ENCODE results near the gene FOXL2NB.

Gene FOXL2NB

DNA sequence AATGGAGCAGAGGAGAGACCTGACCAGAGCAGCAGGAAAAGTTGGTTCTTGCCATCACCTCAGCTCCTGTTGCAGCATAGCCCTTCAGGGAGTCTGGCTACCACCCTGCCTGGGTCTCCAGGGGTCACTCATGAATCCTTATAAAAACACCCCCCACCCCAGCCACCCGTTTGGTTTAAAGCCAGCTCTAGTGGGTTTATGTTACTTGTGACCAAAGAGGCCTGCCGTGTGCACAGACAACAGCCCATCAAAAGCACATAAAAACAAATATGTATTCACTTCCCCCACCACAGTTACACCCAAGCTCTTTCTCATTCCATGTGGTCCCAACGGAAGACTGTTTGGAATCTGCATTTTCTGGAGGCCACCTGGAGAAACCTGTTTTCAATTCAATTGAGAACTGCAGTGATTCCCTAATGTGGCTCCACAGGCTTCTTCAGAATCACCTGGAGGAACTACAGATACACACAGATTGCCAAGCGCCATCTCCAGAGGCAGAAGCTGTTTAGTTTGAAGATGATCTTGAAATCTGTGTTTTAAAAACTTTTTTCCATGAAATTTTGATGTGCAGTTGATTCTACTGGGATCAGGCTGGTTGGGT, 13.8 kb upstream of the FOXL2NB start:
- DNase-seq: no peak

DNA sequence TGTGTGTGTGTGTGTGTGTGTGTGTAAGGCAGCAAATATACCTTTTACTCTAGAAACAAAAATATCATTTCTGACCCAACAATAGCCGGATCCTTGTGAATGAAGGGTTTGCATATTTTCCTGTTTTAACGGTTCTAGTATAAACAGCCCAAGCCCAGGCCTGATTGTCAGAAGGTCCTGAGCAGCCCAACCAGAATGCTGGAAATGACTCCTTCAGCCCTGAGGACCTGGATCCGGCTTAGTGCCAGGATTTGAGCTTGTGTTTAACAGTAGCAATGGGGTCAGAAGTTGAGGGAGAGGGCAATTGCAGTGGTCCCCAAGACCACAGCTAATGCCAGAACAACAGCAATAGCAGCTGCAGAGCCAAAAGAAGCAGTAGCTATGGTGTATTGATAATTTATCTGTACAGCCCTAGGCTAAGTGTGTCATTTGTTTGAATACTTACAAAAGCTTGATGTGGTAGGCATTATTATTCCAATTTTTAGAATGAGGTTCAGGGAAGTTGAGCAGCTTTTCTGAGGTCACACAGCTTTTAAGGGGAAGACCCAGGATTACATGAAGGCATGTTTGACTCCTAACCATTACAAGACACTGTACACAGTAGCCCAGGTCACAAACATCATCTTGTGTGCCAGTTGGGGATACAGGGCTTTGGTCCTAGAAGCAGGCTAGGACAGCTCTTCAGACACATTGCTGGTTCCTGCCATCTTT, 12.9 kb upstream of the FOXL2NB start:
- DNase-seq: no peak

- DNase-seq: no peak
Observed at GRCh38 chr3:138935505-138935862, 11.5 kb upstream of the FOXL2NB start.

DNA sequence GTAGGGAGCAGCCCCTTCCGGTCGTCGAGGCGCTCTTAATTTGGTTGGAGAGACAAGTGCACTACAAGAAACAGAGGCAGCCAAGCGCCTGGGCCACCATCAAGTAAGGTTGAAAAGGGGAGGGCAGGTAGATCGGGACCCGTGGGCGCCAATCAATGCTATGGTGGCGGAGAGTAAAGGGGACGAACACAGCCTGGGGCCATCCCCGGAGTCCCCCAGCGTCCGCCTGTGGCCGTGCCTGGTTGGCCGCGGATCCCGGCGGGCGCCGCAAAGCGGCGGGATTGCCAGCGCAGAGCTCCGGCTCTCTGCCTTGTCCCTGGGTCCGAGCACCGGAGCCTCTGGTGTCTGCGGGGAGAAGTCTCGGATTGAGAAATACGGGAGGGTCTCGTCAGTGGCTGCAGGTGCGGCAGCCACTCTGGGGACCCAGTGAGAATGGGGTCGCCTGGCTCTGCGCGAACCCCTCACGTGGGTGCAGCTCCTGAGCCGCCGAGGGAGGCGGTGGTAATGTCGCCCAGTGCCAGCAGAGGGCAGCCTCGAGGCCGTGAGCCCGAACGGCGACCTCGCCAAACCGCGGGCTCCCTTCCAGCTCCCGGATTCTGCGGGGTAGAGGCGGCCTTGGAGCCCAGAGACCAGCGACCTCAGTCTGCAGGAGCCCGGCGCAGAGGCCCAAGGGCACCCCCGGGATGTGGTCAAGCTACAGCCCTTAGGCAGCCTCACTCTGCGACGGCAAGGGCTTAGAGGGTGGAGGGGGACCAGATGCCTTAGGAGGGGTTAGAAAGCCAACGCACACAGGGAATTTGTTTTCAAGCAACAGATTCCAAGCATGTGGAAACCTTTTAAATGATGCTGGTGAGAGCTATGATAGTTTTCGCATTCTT, 10.9 kb upstream of the FOXL2NB start:
- peak; percentile 55 for DNase-seq

DNA sequence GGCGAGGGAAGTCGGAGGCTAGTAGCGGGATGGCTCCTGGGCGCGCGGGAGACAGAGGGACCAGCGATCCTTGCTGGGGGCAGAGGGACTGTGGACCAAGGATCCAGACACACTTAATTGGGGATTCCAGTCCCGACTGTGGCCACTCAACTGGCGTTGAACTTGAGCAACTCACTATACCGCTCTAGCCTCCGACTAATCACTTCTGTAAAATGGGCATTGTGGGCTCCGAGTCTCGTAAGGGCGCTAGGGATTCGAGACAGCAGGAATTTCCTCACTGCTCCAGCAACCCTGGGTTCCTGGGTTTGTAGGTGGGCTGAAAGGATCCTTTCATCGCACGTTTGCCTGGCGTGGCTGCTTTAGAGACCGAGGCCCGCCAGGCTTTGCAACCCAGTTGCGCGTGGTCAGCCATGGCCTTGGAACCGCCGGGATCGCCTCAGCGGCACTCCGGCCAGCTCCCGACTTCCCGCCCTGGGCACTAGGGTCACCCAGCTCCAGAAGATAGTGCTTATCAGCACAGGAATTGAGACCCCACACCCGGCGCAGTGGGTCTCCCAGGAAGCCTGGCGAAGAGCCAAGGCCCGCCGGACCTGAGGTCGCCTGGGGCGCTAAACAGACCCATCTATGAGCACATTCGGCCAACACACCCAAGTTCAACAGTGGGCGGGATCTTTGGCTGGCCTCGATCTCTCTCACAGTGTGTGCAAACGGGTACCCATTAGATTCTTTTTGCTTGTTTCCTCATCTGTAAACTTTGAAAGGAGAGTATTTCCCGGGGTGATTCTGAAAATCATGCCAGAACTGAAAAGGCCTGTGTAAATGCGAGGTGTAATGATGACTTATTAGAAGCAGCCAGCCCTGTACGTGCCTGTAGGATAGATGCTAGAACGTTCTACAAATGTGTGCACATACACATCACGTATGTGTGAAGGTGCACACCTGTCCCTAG, 10.0 kb upstream of the FOXL2NB start:
- no peak for DNase-seq

- no peak for DNase-seq
Observed at GRCh38 chr3:138937690-138938055, 9.3 kb upstream of the FOXL2NB start.

- DNase-seq: no peak
Observed at GRCh38 chr3:138938056-138938876, 8.8 kb upstream of the FOXL2NB start.

- DNase-seq: no peak
Observed at GRCh38 chr3:138938877-138939560, 8.0 kb upstream of the FOXL2NB start.

DNA sequence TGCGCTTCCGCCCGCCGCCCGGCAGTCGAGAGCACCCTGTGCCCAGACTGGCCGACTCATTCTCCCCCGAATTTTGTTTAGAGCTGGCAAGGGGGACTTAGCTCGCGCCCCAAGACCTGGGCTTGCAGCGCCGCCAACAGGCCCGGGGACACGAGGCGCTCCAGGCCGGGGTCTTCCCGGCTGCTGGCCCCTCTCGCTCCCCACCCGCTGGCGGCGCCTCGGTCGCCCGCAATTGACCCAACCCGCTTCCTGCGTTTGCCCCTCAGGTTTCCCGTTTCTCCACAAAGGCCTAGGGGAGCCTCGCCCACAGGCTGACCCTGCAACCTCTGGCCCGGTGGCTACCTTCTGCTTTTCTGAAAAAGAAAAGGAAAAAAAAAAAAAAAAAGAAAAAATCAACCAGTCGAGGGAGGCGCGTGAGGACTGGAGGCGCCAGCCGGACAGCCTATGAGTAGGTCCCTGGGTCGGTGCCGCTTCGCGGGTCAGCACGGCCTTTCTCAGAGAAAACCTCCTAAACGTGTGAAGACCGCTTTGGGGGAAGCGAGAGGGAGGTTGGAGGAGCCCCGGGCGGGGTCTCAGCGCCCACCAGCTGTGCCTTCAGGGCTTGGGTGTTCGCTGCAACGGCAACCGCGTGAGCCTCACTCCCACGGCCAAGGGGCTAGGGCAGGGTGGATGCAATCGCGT, 7.3 kb upstream of the FOXL2NB start:
- DNase-seq: no peak

DNA sequence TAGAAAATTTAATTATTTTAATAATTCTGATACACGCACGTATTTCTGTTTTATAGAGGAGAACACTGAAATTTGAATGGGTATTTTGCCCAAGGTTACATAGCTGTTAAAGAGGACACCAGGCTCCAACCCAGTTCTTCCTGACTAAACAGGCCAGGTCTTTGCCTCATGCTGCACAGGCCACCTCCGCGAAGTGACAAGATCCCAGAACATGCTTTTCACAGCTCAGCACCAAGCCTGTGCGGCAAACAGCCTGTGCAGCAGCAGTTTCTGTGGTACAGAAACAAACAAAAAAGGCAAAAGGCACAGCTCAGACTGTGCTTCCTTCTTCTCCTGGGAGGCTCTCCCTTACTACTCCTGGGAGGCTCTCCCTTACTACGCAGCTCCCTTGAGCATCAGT, 6.6 kb upstream of the FOXL2NB start:
- no peak for DNase-seq

DNA sequence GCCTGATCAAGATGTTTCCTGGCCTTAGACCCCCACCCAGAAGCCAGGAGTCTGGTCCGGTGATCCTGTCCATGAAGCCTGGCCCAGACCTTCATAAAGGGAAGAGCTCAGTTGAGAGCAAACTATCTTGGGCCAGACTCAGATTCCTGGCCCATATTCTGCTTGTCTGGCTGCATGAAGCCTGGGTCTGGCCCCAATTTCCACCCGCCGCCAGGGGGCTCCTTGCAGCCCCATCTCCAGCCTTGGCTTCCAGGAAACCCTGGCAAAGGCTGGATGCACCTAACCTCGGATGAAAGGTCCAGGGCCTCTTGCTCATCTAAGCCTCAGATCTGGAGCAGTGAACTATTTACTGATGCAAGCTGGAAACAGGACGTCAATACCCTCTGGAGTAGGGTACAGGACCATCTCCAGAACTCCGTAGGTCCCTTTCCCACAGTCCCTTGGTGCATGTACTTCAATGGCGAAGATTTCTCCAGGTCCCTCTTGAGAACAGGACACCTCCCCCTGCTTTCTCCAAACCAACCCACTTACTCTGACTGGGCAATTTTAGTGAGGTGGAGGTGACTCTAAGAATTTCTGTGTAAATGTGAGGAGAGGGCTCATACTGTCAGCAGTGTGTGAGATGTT, 5.6 kb upstream of the FOXL2NB start:
- peak; percentile 19 for DNase-seq

- no peak for DNase-seq
Observed at GRCh38 chr3:138942271-138942670, 4.7 kb upstream of the FOXL2NB start.

DNA sequence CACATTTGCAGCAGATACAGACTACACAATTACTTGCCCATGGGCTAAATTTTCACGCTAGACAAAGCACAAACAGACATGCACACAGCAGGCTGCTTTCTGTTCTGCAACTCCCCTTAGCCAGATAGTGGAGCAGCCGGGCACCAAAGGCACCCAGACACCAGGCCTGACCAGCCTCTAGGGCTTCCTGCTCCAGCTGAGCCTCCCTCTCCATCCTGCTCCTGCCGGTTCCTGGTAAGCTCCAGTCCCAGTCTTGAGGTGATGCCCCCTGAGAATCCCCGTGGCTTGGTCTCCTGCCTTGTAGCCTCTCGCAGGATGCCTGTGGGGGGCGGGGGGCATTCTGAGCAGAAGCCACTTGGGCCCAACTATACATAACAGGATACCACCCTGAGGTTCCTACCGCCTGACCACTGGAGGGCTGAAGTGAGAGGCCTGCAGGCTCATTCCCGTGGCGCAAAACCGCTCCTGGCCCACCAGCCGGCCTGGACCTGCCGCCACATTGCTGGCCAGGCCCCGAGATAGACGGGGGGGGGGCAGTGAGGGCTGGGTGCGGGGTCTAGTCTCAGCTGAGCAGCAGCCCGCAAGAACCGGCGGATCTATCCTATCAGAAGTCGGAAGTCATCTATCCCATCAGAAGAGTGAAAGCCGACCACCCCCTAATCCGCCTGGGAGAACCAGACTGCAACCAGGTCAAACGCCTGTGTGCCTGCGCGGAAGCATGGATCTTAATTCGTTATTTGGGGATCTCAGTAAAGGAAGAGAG, 4.0 kb upstream of the FOXL2NB start:
- no peak for DNase-seq

GRCh38 chr3:138943724-138944653, 3.0 kb upstream of the FOXL2NB start:
- DNase-seq: no peak

DNA sequence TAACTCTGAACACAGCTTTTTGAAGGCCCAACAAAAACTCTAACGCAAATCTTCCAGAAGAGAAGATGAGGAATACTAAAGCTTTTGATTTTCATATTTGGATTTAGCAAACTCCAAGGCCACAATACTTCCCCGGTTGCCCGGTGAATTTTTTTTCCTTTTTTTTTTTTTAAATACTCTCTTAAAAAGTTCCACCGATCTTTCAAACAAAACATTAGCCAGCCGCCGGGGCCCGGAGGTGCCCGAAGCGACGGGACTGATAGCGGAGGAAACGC, 2.4 kb upstream of the FOXL2NB start:
- no peak for DNase-seq

- DNase-seq: no peak
Observed at GRCh38 chr3:138944929-138945708, 1.9 kb upstream of the FOXL2NB start.
